Measurements from ENCODE around the gene PCDH9.

GRCh38 chr13:66459634-66460033 is 770.5 kb downstream of the PCDH9 start:
- TF ChIP-seq POLR2AphosphoS5 (IDR thresholded peaks at IDR 0.05; ENCODE audit: low read depth, low read length) = no peak
- TF ChIP-seq, protein P1, sequence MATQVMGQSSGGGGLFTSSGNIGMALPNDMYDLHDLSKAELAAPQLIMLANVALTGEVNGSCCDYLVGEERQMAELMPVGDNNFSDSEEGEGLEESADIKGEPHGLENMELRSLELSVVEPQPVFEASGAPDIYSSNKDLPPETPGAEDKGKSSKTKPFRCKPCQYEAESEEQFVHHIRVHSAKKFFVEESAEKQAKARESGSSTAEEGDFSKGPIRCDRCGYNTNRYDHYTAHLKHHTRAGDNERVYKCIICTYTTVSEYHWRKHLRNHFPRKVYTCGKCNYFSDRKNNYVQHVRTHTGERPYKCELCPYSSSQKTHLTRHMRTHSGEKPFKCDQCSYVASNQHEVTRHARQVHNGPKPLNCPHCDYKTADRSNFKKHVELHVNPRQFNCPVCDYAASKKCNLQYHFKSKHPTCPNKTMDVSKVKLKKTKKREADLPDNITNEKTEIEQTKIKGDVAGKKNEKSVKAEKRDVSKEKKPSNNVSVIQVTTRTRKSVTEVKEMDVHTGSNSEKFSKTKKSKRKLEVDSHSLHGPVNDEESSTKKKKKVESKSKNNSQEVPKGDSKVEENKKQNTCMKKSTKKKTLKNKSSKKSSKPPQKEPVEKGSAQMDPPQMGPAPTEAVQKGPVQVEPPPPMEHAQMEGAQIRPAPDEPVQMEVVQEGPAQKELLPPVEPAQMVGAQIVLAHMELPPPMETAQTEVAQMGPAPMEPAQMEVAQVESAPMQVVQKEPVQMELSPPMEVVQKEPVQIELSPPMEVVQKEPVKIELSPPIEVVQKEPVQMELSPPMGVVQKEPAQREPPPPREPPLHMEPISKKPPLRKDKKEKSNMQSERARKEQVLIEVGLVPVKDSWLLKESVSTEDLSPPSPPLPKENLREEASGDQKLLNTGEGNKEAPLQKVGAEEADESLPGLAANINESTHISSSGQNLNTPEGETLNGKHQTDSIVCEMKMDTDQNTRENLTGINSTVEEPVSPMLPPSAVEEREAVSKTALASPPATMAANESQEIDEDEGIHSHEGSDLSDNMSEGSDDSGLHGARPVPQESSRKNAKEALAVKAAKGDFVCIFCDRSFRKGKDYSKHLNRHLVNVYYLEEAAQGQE (IDR thresholded peaks at IDR 0.05; ENCODE audit: insufficient read depth in 1 of 2, low read depth in 2 of 2, low read length in 2 of 2) = no peak
- no peak for TF ChIP-seq TAF1 (IDR thresholded peaks at IDR 0.05; ENCODE audit: borderline replicate concordance, insufficient read depth, low read length)
